HEK293 (cell line): Measurements from ENCODE around the gene MATR3.

Experiments
- CTCF ChIA-PET: fragments of 350-600 bp; formaldehyde crosslinking; extraction: SDS; loops from one replicate; lab custom pipeline; 2021; ENCODE audit warnings: antibody characterized with exemption; lab: Yijun Ruan, JAX
- POLR2A ChIA-PET: fragments of 300-600 bp; formaldehyde crosslinking; extraction: SDS; loops from one replicate; lab custom pipeline; 2020; ENCODE audit warnings: antibody characterized with exemption, inconsistent platforms; lab: Yijun Ruan, JAX
- H3K27ac ChIP-seq: fragments of 200-500 bp; sonication (Bioruptor generic); 2 replicates; pipeline ENCODE4 v1.5.1; 2014; ENCODE audit warnings: low read depth, low read length, control low read depth, inconsistent platforms; ENCODE audit errors: extremely low read depth
- H3K36me3 ChIP-seq, 2 experiments: fragments of 200-500 bp in 1 of 2; sonication (Bioruptor generic) in 1 of 2; 1 replicate in 1 of 2; 2 replicates in 1 of 2; pipeline ENCODE4 v1.5.1; 2014 to 2017; ENCODE audit warnings: inconsistent platforms in 2 of 2, low read length in 2 of 2; ENCODE audit not compliant: control insufficient read depth in 2 of 2, insufficient read depth in 1 of 2
- H3K4me1 ChIP-seq: fragments of 200-500 bp; sonication (Bioruptor generic); 2 replicates; pipeline ENCODE4 v1.5.1; 2014; ENCODE audit warnings: mild to moderate bottlenecking, low read length, inconsistent platforms; ENCODE audit not compliant: control insufficient read depth, insufficient read depth
- H3K4me3 ChIP-seq: 2 replicates; pipeline ENCODE4 v1.5.1; 2011; ENCODE audit warnings: low read depth, mild to moderate bottlenecking, control low read depth, low read length, moderate library complexity
- H3K9me3 ChIP-seq: fragments of 200-500 bp; sonication (Bioruptor generic); 2 replicates; pipeline ENCODE4 v1.5.1; 2014; ENCODE audit warnings: low read depth, low read length, inconsistent platforms; ENCODE audit not compliant: control insufficient read depth, insufficient read depth
- MZF1 ChIP-seq: fragments of 450-650 bp; formaldehyde crosslinking; IDR thresholded peaks from 2 replicates; pipeline ENCODE4 v1.5.1; 2017; ENCODE audit warnings: missing biosample characterization, missing genetic modification characterization, borderline replicate concordance
- ZBTB21 ChIP-seq: fragments of 450-650 bp; formaldehyde crosslinking; IDR thresholded peaks from 2 replicates; pipeline ENCODE4 v1.5.1; 2017; ENCODE audit warnings: missing biosample characterization, missing genetic modification characterization
- ZNF169 ChIP-seq: fragments of 450-650 bp; formaldehyde crosslinking; IDR thresholded peaks from 2 replicates; pipeline ENCODE4 v1.5.1; 2016; ENCODE audit warnings: missing biosample characterization, missing genetic modification characterization
- ZNF324 ChIP-seq: fragments of 450-650 bp; formaldehyde crosslinking; IDR thresholded peaks from 2 replicates; pipeline ENCODE4 v1.5.1; 2016; ENCODE audit warnings: missing biosample characterization, missing genetic modification characterization
- ZNF350 ChIP-seq: fragments of 450-650 bp; formaldehyde crosslinking; IDR thresholded peaks from 2 replicates; pipeline ENCODE4 v1.5.0; 2017; ENCODE audit warnings: missing biosample characterization, mild to moderate bottlenecking, missing genetic modification characterization
- ZNF514 ChIP-seq: fragments of 450-650 bp; formaldehyde crosslinking; IDR thresholded peaks from 2 replicates; pipeline ENCODE4 v1.5.1; 2016; ENCODE audit warnings: missing biosample characterization, missing genetic modification characterization

Gene MATR3

DNA sequence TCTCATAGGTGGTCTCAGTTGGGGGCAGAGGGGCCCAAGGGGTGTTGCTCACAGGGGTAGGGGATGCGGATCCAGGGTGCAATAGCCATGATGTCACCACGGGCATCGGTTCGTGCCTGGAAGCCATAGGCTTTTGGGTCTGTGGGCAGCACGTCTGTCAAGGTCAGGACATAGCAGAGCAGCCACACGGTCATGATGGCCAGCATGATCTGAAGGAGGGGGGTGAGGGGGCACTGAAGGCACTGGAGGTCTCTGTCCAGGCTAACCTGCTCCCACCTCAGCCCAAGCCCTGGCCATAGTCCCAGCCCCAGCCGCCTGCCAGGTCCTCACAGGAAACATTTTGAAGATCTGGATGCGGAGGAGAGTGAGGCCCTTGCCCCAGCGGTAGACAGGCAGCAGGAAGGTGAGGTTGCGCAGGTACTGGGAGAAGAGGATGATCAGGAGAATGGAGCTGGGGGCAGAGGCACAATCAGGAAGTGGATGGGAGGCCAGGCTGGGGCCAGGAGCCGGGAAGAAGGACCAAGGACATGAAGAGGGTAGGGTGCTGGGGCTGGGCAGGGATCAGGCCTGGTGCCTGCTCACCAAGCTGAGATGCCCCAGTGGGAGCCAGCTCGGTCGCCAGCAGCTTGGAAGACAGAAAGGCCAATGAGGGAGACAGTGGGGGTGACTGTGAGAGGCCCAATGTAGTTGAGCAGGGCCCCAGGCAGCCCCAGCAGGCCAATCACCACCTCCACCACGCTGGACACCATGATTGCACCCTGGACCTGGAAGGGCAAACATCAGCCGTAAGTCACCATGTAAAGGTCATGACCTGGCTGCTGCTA, 86.3 kb downstream of the MATR3 start:
- TF ChIP-seq ZBTB21 (tag by site-specific recombination) (no peak), ZNF514 (tag by site-specific recombination) (no peak), ZNF350 (tag by site-specific recombination) (no peak), MZF1 (tag by site-specific recombination) (no peak), ZNF324 (tag by site-specific recombination) (no peak), ZNF169 (tag by site-specific recombination) (0 out of 2 replicates have a peak, but pooled peaks have one; percentile 43)
- Histone ChIP-seq H3K4me1 (no peaks in the 10 kb centered on the region), H3K27ac (no peak overlapping the region), H3K9me3 (no peaks in the 10 kb centered on the region), H3K4me3 (no peak overlapping the region), H3K36me3 (no peaks in the 10 kb centered on the region; a peak in 1 of 3 replicates)
- ChIA-PET POLR2A (no interaction called here), CTCF (no interaction called here)
